Mesenchymal stem cell (in vitro differentiated cells and primary cell): ENCODE data around the gene SH3TC2.
A peak's percentile ranks its signal among the peaks of the same experiment; 100 is the strongest.

Source experiments
- DNase-seq: peaks from one replicate; pipeline ENCODE4 v3.0.0-alpha.2; 2013
- H2AFZ ChIP-seq: one replicate; pipeline ENCODE4 v1.6.1; 2013; ENCODE audit warnings: low read depth, mild to moderate bottlenecking, control low read depth, inconsistent platforms, low read length, moderate library complexity
- H2AK5ac ChIP-seq: 2 replicates; pipeline ENCODE4 v1.6.1; 2013; ENCODE audit warnings: low read length, moderate library complexity, mild to moderate bottlenecking, inconsistent platforms; ENCODE audit not compliant: severe bottlenecking
- H2BK120ac ChIP-seq: one replicate; pipeline ENCODE4 v1.6.1; 2013; ENCODE audit warnings: low read depth, mild to moderate bottlenecking, inconsistent platforms, low read length, moderate library complexity
- H2BK12ac ChIP-seq, 2 experiments: one replicate each; pipeline ENCODE4 v1.6.1; 2013; ENCODE audit warnings: inconsistent platforms in 2 of 2, low read length in 2 of 2, mild to moderate bottlenecking in 2 of 2, moderate library complexity in 2 of 2, control low read depth in 1 of 2
- H2BK15ac ChIP-seq: one replicate; pipeline ENCODE4 v1.6.1; 2013; ENCODE audit warnings: mild to moderate bottlenecking, low read depth, inconsistent platforms; ENCODE audit not compliant: poor library complexity, severe bottlenecking
- H2BK5ac ChIP-seq: 2 replicates; pipeline ENCODE4 v1.6.1; 2013; ENCODE audit warnings: low read depth, mild to moderate bottlenecking, low read length, control low read depth, inconsistent platforms; ENCODE audit not compliant: poor library complexity, severe bottlenecking
- H3K14ac ChIP-seq, 2 experiments: one replicate each; pipeline ENCODE4 v1.6.1; 2013; ENCODE audit warnings: inconsistent platforms in 2 of 2, low read length in 2 of 2, control low read depth in 1 of 2, mild to moderate bottlenecking in 1 of 2, moderate library complexity in 1 of 2
- H3K18ac ChIP-seq, 2 experiments: one replicate each; pipeline ENCODE4 v1.6.1; 2013; ENCODE audit warnings: inconsistent platforms in 2 of 2, low read length in 2 of 2, control low read depth in 1 of 2, low read depth in 1 of 2, mild to moderate bottlenecking in 1 of 2
- H3K23ac ChIP-seq, 2 experiments: one replicate each; pipeline ENCODE4 v1.6.1; 2013; ENCODE audit warnings: inconsistent platforms in 2 of 2, low read length in 2 of 2, mild to moderate bottlenecking in 2 of 2, moderate library complexity in 2 of 2, control low read depth in 1 of 2
- H3K27ac ChIP-seq: 2 replicates; pipeline ENCODE4 v1.5.1; 2013; ENCODE audit warnings: mild to moderate bottlenecking, moderate library complexity, low read length, control low read depth, inconsistent platforms; ENCODE audit not compliant: poor library complexity, severe bottlenecking
- H3K27me3 ChIP-seq, 2 experiments: 2 replicates each; pipeline versions ENCODE4 v1.6.1 to v1.7.0; 2013; ENCODE audit warnings: low read length in 2 of 2, mild to moderate bottlenecking in 2 of 2, moderate library complexity in 2 of 2, control low read depth in 1 of 2, inconsistent platforms in 1 of 2; ENCODE audit not compliant: control insufficient read depth in 1 of 2, insufficient read depth in 1 of 2
- H3K36me3 ChIP-seq, 2 experiments: 2 replicates each; pipeline versions ENCODE4 v1.6.1 to v1.7.0; 2013; ENCODE audit warnings: low read length in 2 of 2, control low read depth in 1 of 2, inconsistent platforms in 1 of 2, low read depth in 1 of 2, mild to moderate bottlenecking in 1 of 2; ENCODE audit not compliant: insufficient read depth in 2 of 2, control insufficient read depth in 1 of 2
- H3K4ac ChIP-seq, 2 experiments: one replicate each; pipeline ENCODE4 v1.6.1; 2013; ENCODE audit warnings: inconsistent platforms in 2 of 2, low read length in 2 of 2, mild to moderate bottlenecking in 2 of 2, moderate library complexity in 2 of 2, control low read depth in 1 of 2, low read depth in 1 of 2
- H3K4me1 ChIP-seq: 2 replicates; pipeline ENCODE4 v1.6.1; 2013; ENCODE audit warnings: low read depth, low read length, control low read depth; ENCODE audit not compliant: control insufficient read depth, insufficient read depth
- H3K4me2 ChIP-seq: 2 replicates; pipeline ENCODE4 v1.6.1; 2013; ENCODE audit warnings: low read length, mild to moderate bottlenecking, inconsistent platforms; ENCODE audit not compliant: poor library complexity, severe bottlenecking
- H3K4me3 ChIP-seq, 2 experiments: 2 replicates each; pipeline versions ENCODE4 v1.5.1 to v1.7.0; 2013; ENCODE audit warnings: low read length in 2 of 2, mild to moderate bottlenecking in 2 of 2, control low read depth in 1 of 2, low read depth in 1 of 2; ENCODE audit not compliant: insufficient read depth in 1 of 2
- H3K79me1 ChIP-seq: replicated peaks from 2 replicates; pipeline ENCODE4 v1.6.1; 2013; ENCODE audit warnings: mild to moderate bottlenecking, control low read depth, low read length, inconsistent platforms; ENCODE audit not compliant: poor library complexity, severe bottlenecking
- H3K9ac ChIP-seq: 2 replicates; pipeline ENCODE4 v1.7.0; 2013; ENCODE audit warnings: mild to moderate bottlenecking, low read length, moderate library complexity
- H3K9me3 ChIP-seq: 2 replicates; pipeline ENCODE4 v1.7.0; 2013; ENCODE audit warnings: mild to moderate bottlenecking, low read length; ENCODE audit not compliant: control insufficient read depth
- H4K8ac ChIP-seq: one replicate; pipeline ENCODE4 v1.6.1; 2013; ENCODE audit warnings: inconsistent platforms, mild to moderate bottlenecking, low read length, moderate library complexity
- H4K91ac ChIP-seq: one replicate; pipeline ENCODE4 v1.6.1; 2013; ENCODE audit warnings: mild to moderate bottlenecking, low read length, inconsistent platforms
- WGBS: methylation state at CpG from one replicate; pipeline ENCODE4 v1.1.7; 2013; ENCODE audit warnings: mixed read lengths; 5-methylcytosine and 5-hydroxymethylcytosine counted together

The SH3TC2 gene

GRCh38 chr5:148999741-149000140 lies 63.1 kb downstream of the SH3TC2 start:
- Histone ChIP-seq H3K4me2 (no peak overlapping the region), H3K18ac (peak overlapping the region; percentile 16 to 41), H3K4me1 (peaks cover 9% of the 10 kb centered on the region), H2AFZ (no peak overlapping the region), H3K27ac (no peak overlapping the region), H3K14ac (no peak overlapping the region), H3K4ac (peak overlapping the region in 1 of 2 experiments; percentile 11), H3K23ac (no peak overlapping the region), H3K27me3 (peaks cover 0 to 11% of the 10 kb centered on the region in 2 experiments), H3K4me3 (no peak overlapping the region), H3K79me1 (no peaks in the 10 kb centered on the region), H3K9me3 (no peaks in the 10 kb centered on the region), H2BK15ac (no peak overlapping the region), H2AK5ac (no peak overlapping the region), H4K8ac (no peak overlapping the region), H2BK120ac (no peak overlapping the region), H3K9ac (no peak overlapping the region), H3K36me3 (no peaks in the 10 kb centered on the region), H4K91ac (no peak overlapping the region), H2BK12ac (peak overlapping the region in 1 of 2 experiments; percentile 92), H2BK5ac (no peak overlapping the region)
- DNase-seq, result no peak
- 93% methylated on average over 3 of the region's 3 CpGs for WGBS

DNA sequence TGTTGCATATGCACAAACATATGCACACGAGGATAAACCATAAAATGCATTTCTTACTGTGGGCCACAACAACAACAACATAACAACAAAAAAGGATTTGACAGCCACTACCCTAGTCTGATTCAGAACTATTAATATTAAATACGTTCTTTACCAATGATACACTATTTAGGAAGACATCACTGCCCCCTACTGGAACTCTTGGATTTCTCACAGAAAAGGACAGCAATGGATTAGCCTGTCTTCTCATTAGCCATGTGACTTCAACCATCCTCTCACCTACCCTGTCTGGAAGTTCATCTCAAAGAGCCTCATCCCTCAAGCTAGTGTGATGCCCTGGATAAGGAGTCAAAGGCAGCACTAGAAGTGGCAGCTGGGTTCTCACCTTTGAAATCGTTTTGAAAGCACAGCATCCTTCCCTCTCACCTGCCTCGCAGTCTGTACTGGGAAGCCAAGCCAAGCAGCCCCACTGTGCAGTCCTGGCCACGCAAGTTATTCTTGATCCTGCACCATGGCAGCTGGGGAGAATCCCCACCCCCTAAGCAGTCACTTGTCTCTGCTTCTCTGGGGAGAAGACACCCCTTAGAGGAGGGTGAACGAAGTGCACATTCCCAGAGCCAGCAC lies 64.6 kb downstream of the SH3TC2 start:
- Histone ChIP-seq H2BK12ac (peak overlapping the region; percentile 33 to 63), H3K79me1 (no peaks in the 10 kb centered on the region), H3K9me3 (no peaks in the 10 kb centered on the region), H4K8ac (no peak overlapping the region), H2AFZ (no peak overlapping the region), H2BK5ac (no peak overlapping the region), H2BK120ac (no peak overlapping the region), H3K18ac (no peak overlapping the region), H3K36me3 (no peaks in the 10 kb centered on the region), H4K91ac (no peak overlapping the region), H3K23ac (no peak overlapping the region), H3K27me3 (peaks cover 0 to 11% of the 10 kb centered on the region in 2 experiments), H3K14ac (no peak overlapping the region), H3K27ac (no peak overlapping the region), H3K4ac (peak overlapping the region in 1 of 2 experiments; percentile 24), H2BK15ac (no peak overlapping the region), H3K9ac (no peak overlapping the region), H3K4me1 (peaks cover 7% of the 10 kb centered on the region), H2AK5ac (peak overlapping the region; percentile 50), H3K4me3 (no peak overlapping the region), H3K4me2 (no peak overlapping the region)
- 37% methylated on average over 5 of the region's 6 CpGs for WGBS
- DNase-seq, result peak; percentile 74

GRCh38 chr5:148996270-148996669 lies 66.6 kb downstream of the SH3TC2 start:
- Histone ChIP-seq H3K9ac (no peak overlapping the region), H3K14ac (no peak overlapping the region), H3K9me3 (no peaks in the 10 kb centered on the region), H3K4me2 (no peak overlapping the region), H3K23ac (no peak overlapping the region), H4K8ac (no peak overlapping the region), H3K4ac (no peak overlapping the region), H4K91ac (no peak overlapping the region), H3K27me3 (peaks cover 0 to 11% of the 10 kb centered on the region in 2 experiments), H2BK12ac (no peak overlapping the region), H2BK15ac (no peak overlapping the region), H3K4me1 (peaks cover 2% of the 10 kb centered on the region), H3K36me3 (no peaks in the 10 kb centered on the region), H3K79me1 (no peaks in the 10 kb centered on the region), H3K18ac (no peak overlapping the region), H2AK5ac (no peak overlapping the region), H3K4me3 (no peak overlapping the region), H2AFZ (no peak overlapping the region), H3K27ac (no peak overlapping the region), H2BK5ac (no peak overlapping the region), H2BK120ac (no peak overlapping the region)
- no peak for DNase-seq
- 55% methylated on average over 2 of the region's 3 CpGs for WGBS

DNA sequence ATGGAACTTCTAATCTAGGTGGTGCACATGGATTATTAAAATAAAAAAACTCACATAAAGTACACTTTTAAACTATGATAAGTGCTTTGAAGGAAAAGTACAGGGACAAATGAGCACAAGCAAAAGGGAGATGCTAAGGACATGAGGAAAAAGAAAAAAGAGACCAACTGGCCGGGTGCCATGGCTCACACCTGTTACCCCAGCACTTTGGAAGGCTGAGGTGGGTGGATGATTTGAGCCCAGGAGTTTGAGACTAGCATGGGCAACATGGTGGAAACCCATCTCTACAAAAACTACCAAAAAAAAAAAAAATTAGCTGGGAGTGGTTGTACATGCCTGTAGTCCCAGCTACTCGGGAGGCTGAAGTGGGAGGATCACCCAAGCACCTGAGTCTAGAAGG lies 67.1 kb downstream of the SH3TC2 start:
- Histone ChIP-seq H2BK120ac (no peak overlapping the region), H3K27me3 (peaks cover 0 to 11% of the 10 kb centered on the region in 2 experiments), H3K9me3 (no peaks in the 10 kb centered on the region), H2AK5ac (no peak overlapping the region), H2AFZ (no peak overlapping the region), H3K23ac (no peak overlapping the region), H3K4me1 (peaks cover 2% of the 10 kb centered on the region), H3K4ac (no peak overlapping the region), H2BK15ac (no peak overlapping the region), H4K91ac (no peak overlapping the region), H4K8ac (no peak overlapping the region), H3K27ac (no peak overlapping the region), H2BK5ac (no peak overlapping the region), H3K18ac (no peak overlapping the region), H3K36me3 (no peaks in the 10 kb centered on the region), H3K4me2 (no peak overlapping the region), H3K9ac (no peak overlapping the region), H2BK12ac (no peak overlapping the region), H3K79me1 (no peaks in the 10 kb centered on the region), H3K4me3 (no peak overlapping the region), H3K14ac (no peak overlapping the region)
- no peak for DNase-seq
- 88% methylated on average over 2 of the region's 2 CpGs for WGBS
